Right renal cortex interstitium (tissue), 3 donors: ENCODE results near the gene GAB2. TPM values are rescaled to one million over a fixed set of nuclear protein-coding genes. Genes with fewer than 3 reads are reported as not detected.
"Not testable (repeated sequence)": the region's sequence is repeated elsewhere in the genome, so short reads cannot be mapped to it uniquely, and the experiment has no call there.

Source experiments
- DNase-seq, 3 donors: peaks; one replicate each; pipeline ENCODE4 v3.0.0-alpha.2; 2013; ENCODE audit warnings: low read depth in 3 of 3, low spot score in 2 of 3
- polyA plus RNA-seq, 3 donors: library from polyadenylated mRNA; unstranded; fragments of 120-200 nt; gene quantifications; one replicate each; pipeline ENCODE4 v1.2.1, GENCODE V29; 2013; ENCODE audit not compliant: insufficient read length in 3 of 3

Gene GAB2
- polyA plus RNA-seq, 3 donors, result 16.8 to 20.7 (median 17.0) TPM

- no peak for DNase-seq
Observed at GRCh38 chr11:78230161-78230877, 187.3 kb downstream of the GAB2 start.

- DNase-seq, result no peak
Observed at GRCh38 chr11:78229106-78229505, 188.5 kb downstream of the GAB2 start.

- peak; percentile 44 to 47 (median 47) for DNase-seq
Observed at GRCh38 chr11:78228467-78228866, 189.2 kb downstream of the GAB2 start.

GRCh38 chr11:78227921-78228320, 189.7 kb downstream of the GAB2 start:
- DNase-seq, result no peak

- no peak for DNase-seq
Observed at GRCh38 chr11:78226684-78227680, 190.6 kb downstream of the GAB2 start.

GRCh38 chr11:78224906-78225420, 192.7 kb downstream of the GAB2 start:
- no peak for DNase-seq

- DNase-seq, result no peak
Observed at GRCh38 chr11:78224506-78224905, 193.1 kb downstream of the GAB2 start.

GRCh38 chr11:78223320-78223954, 194.2 kb downstream of the GAB2 start:
- DNase-seq, result no peak

GRCh38 chr11:78222726-78223125, 194.9 kb downstream of the GAB2 start:
- not testable (repeated sequence) for DNase-seq

- DNase-seq, result no peak
Observed at GRCh38 chr11:78221396-78222315, 196.0 kb downstream of the GAB2 start.

GRCh38 chr11:78220218-78221157, 197.1 kb downstream of the GAB2 start:
- DNase-seq, result no peak

- DNase-seq, result no peak
Observed at GRCh38 chr11:78219493-78220217, 198.0 kb downstream of the GAB2 start.

- no peak for DNase-seq
Observed at GRCh38 chr11:78218707-78219492, 198.7 kb downstream of the GAB2 start.

GRCh38 chr11:78217650-78218541, 199.7 kb downstream of the GAB2 start:
- DNase-seq, result no peak

- DNase-seq, result no peak
Observed at GRCh38 chr11:78216571-78217287, 200.9 kb downstream of the GAB2 start.

- no peak for DNase-seq
Observed at GRCh38 chr11:78216021-78216420, 201.6 kb downstream of the GAB2 start.
